Measurements from ENCODE around the gene USB1.
"Not testable (repeated sequence)": the region's sequence is repeated elsewhere in the genome, so short reads cannot be mapped to it uniquely, and the experiment has no call there.

Gene USB1

GRCh38 chr16:57994361-57994760, 6.8 kb upstream of the USB1 start:
- no peak for DNase-seq (ENCODE audit: low read depth in 4 of 4, low spot score in 1 of 4)

- DNase-seq (ENCODE audit: low read depth in 4 of 4, low spot score in 1 of 4): peak in 1 of 4 experiments; percentile 21
Observed at GRCh38 chr16:57994778-57995177, 6.4 kb upstream of the USB1 start.

- no peak for DNase-seq (ENCODE audit: low read depth in 4 of 4, low spot score in 1 of 4)
Observed at GRCh38 chr16:57995721-57996405, 5.3 kb upstream of the USB1 start.

GRCh38 chr16:57996406-57997175, 4.6 kb upstream of the USB1 start:
- no peak for DNase-seq (ENCODE audit: low read depth in 4 of 4, low spot score in 1 of 4)

- DNase-seq (ENCODE audit: low read depth in 4 of 4, low spot score in 1 of 4): no peak
Observed at GRCh38 chr16:57997176-57997527, 4.1 kb upstream of the USB1 start.

- no peak for DNase-seq (ENCODE audit: low read depth in 4 of 4, low spot score in 1 of 4)
Observed at GRCh38 chr16:57997528-57998265, 3.5 kb upstream of the USB1 start.

GRCh38 chr16:57998486-57998885, 2.7 kb upstream of the USB1 start:
- DNase-seq (ENCODE audit: low read depth in 4 of 4, low spot score in 1 of 4): peak in 1 of 4 experiments; percentile 55

GRCh38 chr16:57998992-57999365, 2.2 kb upstream of the USB1 start:
- DNase-seq (ENCODE audit: low read depth in 4 of 4, low spot score in 1 of 4): no peak

GRCh38 chr16:57999366-57999970, 1.7 kb upstream of the USB1 start:
- peak in 1 of 4 experiments; percentile 13 for DNase-seq (ENCODE audit: low read depth in 4 of 4, low spot score in 1 of 4)

- no peak for DNase-seq (ENCODE audit: low read depth in 4 of 4, low spot score in 1 of 4)
Observed at GRCh38 chr16:57999971-58000705, 1.1 kb upstream of the USB1 start, which contains the start of gene ZNF319. Gene ZNF319 (minus strand): TSS chr16:58000672. CDS start chr16:57998265, 2,407 bp downstream.

- DNase-seq (ENCODE audit: low read depth in 4 of 4, low spot score in 1 of 4): no peak
Observed at GRCh38 chr16:58001781-58002415, 691 bp downstream of the USB1 start.

- DNase-seq (ENCODE audit: low read depth in 4 of 4, low spot score in 1 of 4): no peak
Observed at GRCh38 chr16:58002416-58002800, 1.2 kb downstream of the USB1 start.

- DNase-seq (ENCODE audit: low read depth in 4 of 4, low spot score in 1 of 4): no peak
Observed at GRCh38 chr16:58002936-58003335, 1.7 kb downstream of the USB1 start.

- not testable (repeated sequence) for DNase-seq (ENCODE audit: low read depth in 4 of 4, low spot score in 1 of 4)
Observed at GRCh38 chr16:58004736-58005135, 3.5 kb downstream of the USB1 start.

- no peak for DNase-seq (ENCODE audit: low read depth in 4 of 4, low spot score in 1 of 4)
Observed at GRCh38 chr16:58009856-58010416, 8.7 kb downstream of the USB1 start.

- DNase-seq (ENCODE audit: low read depth in 4 of 4, low spot score in 1 of 4): no peak
Observed at GRCh38 chr16:58010886-58011285, 9.7 kb downstream of the USB1 start.

- no peak for DNase-seq (ENCODE audit: low read depth in 4 of 4, low spot score in 1 of 4)
Observed at GRCh38 chr16:58011652-58012051, 10.4 kb downstream of the USB1 start.

- no peak for DNase-seq (ENCODE audit: low read depth in 4 of 4, low spot score in 1 of 4)
Observed at GRCh38 chr16:58012481-58012880, 11.3 kb downstream of the USB1 start.

- DNase-seq (ENCODE audit: low read depth in 4 of 4, low spot score in 1 of 4): no peak
Observed at GRCh38 chr16:58013201-58013956, 12.2 kb downstream of the USB1 start.
